GM21390 (cell line): Measurements from ENCODE around the gene IQSEC1.

ENCODE experiments used
- ATAC-seq: cut with Tn5 transposase; IDR thresholded peaks from one replicate; pipeline ENCODE4 v1.9.1; 2021; ENCODE audit not compliant: unreplicated experiment

IQSEC1 gene

GRCh38 chr3:13017361-13018042, 55.7 kb downstream of the IQSEC1 start:
- ATAC-seq, result no peak

DNA sequence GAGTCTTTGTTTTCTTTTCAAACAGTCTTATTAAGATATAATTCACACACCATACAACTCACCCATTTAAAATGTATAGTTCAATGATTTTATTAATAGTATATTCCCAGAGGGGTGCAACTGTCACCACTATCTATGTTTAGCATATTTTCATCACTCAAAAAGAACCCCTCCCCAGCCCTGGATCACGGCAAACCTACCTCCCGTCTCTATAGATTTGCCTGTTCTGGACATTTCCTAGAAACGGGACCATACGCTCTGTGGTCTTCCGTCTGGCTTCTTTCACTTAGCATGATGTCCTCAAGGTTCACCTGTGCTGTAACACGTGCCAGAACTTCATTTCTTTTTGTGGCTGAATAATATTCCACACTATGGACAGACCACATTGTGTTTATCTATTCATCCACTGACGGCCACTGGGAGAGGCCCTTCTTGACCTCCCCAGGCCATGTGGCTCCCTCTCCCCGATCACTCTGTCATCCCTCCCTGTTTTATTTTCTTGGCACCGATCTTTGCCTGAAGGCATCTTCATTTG, 56.4 kb downstream of the IQSEC1 start:
- ATAC-seq, result no peak

- ATAC-seq, result peak; percentile 40
These were observed 57.0 kb downstream of the IQSEC1 start for GRCh38 chr3:13016083-13016720.

DNA sequence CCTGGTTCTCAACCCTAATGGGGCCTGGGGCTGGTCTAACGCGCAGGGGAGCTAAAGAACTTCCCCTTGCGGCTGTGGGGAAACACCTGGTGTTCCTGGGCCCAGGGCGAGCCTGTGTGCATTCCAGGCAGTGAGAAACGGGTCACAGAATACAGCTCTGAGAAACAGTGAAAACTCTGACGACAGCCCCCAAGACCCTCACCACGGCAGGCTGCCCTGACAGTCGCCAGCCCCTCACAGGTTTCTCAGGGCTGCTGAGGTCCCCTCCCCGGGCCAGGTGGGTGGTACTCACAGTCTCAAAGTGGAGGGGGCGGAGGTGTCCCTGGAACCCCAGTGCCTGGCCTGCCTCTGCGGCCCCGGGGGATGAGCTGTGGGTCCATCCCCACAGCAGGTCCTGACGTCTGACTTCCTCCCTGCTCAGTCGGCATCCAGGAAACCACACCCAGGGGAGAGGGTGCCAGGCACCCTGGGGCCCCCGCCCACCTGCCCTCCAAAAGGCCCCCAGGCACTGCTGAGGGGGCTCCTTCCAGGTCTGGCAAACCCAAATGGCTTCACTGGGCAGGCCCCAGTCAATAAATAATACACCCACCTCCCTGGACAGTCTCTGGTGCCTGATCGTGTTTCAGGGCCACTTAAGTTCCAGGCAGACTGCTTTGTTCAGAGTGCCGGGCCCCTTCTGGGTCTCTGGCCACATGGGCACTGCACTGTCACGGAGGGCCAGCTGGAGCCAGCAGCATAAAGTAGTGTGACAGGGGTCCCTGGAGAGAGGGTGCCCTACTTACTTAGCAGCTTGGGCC, 57.7 kb downstream of the IQSEC1 start:
- peak; percentile 11 for ATAC-seq

- ATAC-seq, result no peak
These were observed 58.4 kb downstream of the IQSEC1 start for GRCh38 chr3:13014755-13015285.

DNA sequence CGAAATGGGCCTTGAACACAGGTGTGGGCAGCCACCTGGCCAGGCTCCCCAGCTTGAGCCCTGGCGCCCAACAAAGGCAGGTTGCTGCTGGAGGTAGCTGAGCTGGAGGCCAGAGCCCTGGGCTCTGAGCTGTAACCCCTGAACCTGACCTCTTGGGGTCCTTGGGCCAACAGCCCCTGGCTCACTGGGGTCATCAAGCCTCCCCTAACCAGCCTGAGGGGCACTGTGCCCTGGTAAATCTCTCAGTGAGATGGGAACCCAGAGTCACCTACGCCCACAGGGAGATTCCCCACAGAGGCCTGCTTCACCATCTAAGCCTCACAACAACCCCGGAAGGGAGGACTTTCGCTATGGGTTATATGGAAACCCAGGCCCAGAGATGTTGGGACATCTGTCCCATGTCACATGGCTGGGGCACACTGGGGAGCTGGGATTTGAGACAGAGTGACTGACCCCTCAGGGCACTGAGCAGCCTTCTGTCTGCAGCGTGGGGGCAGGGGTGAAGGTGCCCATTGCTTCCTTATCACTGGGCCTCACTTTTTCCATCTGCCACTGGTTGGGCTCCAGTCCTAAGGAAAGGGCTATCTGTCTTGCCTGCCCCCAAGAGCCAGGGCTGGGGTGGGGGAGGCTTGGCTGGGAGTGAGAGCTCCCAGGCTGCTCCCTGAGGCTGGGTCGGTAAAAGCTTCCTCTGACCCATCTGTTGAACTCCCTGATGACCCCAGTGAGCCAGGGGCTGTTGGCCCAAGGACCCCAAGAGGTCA, 59.1 kb downstream of the IQSEC1 start:
- ATAC-seq, result peak; percentile 12

GRCh38 chr3:13013566-13013965, 59.7 kb downstream of the IQSEC1 start:
- no peak for ATAC-seq

- no peak for ATAC-seq
These were observed 60.1 kb downstream of the IQSEC1 start for GRCh38 chr3:13013151-13013561.

DNA sequence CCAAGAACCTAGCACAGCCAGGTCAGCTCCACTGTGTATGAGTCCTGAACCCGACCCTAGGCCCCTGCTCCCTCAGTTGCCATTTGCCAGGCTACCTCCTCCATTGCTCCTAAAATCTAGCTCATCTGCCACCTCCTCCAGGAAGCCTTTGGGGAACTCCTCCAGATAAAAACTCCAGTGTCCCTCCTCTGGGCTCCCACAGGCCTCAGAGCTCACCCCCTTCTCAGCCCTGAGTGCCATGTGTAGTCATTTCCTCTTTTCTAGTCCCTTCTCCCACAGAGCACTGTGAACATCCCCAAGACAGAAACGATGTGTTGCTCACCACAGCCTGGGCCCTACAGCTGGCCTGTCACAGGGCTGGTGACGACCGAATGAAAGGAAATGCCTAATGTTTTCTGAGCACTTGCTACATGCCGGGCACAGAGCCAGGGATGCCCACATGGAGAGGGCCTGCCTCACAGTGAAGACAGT, 61.0 kb downstream of the IQSEC1 start:
- peak; percentile 25 for ATAC-seq

DNA sequence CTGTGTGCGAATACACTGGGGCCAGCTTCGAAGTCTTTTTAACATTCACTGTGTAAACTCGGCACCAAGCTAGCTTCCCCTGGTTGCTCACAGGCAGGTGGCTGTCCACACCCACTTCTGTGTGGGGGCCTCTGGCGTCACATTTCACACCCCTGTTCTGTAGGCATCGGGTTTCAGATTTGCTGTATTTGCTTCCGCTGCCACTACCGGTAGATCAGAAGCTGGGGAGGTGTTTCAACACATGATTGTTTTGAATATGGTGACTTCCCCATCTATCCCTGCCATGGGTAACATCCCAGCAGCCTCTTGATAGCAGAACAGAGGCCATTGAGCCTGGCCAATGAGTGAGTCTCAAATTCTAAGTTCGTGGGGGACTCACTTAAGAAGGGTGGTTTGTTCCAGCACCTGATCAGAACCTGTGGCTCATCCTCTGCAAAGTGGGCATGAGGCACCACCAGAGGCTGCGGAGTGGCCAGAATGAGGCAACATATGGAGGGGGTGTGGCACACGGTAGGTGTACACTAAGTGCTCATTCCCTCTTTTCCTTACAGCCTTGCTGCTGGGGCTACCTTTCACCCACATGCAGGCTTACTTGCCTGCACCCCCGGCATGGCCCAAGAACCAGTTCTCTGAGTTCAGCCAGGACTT, 61.5 kb downstream of the IQSEC1 start:
- peak; percentile 41 for ATAC-seq

- no peak for ATAC-seq
These were observed 62.3 kb downstream of the IQSEC1 start for GRCh38 chr3:13010780-13011572.

DNA sequence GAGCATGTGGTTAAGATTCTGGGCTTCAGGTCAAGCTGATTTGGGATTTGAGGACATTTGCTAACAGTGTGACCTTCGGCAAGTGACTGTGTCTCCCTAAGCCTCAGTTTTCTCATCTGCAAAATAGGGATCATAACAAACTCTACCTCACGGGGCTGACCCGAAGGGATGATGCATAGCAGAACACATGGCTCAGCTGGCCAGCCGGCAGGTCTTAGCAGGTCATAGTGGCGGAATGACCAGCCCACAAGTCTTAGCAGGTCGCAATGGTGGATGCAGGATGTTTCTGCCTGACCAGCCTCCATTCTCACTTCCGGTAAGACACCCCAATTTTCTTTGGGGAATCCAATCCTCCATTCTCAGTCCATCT, 63.3 kb downstream of the IQSEC1 start:
- ATAC-seq, result no peak

- ATAC-seq, result peak; percentile 23
These were observed 63.9 kb downstream of the IQSEC1 start for GRCh38 chr3:13009132-13009945.

DNA sequence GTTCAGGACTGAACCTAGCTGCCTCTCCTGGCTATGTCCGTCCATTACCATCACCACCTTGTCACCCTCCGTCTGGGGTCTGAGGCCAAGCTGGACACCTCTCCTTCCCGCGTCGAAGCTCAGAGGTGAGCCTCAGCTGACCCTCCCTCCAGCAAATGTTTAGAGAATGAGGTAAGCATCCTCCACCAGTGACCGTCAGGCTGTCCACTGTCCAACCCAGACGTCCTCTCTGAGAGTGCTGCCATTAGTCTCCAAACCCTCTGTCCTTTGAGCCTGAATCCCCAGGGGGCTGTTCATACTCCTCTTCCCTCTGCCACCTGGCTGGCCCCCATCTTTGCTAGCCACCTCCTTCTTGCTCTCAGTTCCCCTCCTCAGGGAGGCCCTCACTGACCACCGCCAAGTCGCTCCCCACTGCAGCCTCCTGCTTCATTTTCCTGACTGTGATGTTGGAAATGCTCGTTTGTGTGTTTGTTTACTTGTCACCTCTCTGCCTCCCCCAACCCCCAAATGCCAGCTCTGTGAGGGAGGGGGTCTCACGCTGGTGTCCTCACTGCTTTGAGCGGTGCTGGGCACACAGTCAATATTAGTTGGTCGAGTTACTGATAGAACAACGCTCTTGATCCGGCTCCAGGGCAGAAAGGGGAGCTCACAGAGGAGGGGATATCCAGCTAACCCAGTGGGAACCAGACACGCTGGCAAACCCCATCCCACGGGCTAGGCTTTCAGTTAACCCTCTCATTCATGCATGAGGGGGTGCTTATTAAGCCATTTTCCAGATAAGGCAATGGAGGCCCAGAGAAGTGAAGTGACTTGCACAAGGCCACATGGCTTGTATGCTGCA, 64.9 kb downstream of the IQSEC1 start:
- no peak for ATAC-seq

DNA sequence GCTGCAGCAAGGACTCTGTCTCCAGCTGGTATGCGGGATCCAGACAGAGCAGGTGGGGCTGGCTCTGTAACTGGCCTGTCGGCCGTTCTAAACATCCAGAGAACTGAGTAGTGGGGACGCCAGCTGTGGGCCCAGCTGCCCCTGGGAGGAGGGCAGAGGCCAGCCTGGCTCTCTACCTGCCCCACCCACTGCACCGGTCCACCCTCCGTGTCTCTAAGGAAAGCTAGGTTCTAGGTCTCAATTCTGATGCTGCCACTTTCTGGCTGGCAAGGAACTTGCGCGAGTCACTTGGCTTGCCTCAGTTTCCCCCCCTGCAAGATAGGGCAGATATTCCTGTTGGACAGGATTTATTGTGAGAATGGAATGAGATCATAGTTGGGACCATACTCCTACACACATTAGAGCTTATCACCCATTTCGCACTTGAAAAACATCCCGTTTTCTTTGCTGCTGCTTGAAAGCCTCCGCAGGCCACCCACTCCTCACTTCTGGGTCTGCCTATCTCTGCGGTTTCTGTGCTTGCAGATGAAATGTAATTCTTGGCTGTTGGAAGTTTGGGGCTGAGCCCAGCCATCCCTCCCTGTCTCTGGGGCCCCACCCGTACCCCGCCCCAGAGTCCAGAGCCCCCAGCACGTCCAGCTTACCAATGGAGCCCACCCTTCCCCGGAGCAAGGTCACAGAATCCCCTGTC, 65.8 kb downstream of the IQSEC1 start:
- ATAC-seq, result no peak

DNA sequence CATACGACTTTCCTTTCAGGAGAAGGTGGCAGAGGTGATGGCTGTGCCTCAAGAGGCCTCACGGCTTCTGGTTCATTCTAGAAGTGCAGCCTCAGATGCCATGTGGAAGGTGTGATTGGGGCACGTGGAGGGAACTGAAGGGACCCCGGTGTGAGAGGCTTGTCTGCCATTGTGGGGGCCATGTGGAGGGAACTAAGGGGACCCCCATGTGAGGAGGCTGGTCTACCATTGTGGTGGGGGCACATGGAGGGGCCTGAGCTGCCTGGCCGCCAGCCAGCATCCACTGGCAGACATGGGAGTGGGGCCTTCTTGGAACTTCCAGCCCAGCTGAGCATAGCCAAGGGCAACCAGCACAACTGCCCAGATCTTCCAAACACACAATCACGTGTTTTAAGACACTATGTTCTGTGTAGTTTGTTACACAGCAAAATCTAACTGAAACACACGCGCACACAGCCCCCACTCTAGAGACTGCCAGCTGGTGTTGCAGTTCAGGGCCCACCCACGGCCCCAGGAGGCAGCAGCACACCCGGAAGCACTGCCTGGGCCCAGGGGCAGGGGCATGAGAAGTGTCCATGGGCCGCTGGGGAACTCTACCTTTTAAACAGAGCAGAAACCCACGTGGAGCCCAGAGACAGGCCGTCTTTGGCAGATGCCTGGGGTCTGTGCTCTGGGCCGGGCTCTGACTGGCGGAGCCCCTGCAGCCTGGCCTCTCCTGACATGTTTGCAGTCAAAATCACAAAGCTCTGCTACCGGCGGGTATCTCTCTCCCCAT, 66.8 kb downstream of the IQSEC1 start:
- ATAC-seq, result no peak
